SU-DHL-6 (cell line): ENCODE data around the gene FBXW8.
A peak's percentile ranks its signal among the peaks of the same experiment; 100 is the strongest.

Source experiments
- H2AFZ ChIP-seq: fragments of 200-600 bp; sonication (generic); 2 replicates; pipeline ENCODE4 v1.6.1; 2014; ENCODE audit warnings: low read depth, mild to moderate bottlenecking, moderate library complexity, mixed read lengths, antibody characterized with exemption, low read length; ENCODE audit not compliant: severe bottlenecking
- H3F3A ChIP-seq: fragments of 200-600 bp; shearing (Covaris generic); 2 replicates; pipeline ENCODE4 v1.6.0; 2016; ENCODE audit warnings: antibody characterized with exemption, mild to moderate bottlenecking; ENCODE audit not compliant: insufficient read depth
- H3K27ac ChIP-seq: fragments of 200-600 bp; sonication (generic); 2 replicates; pipeline ENCODE4 v1.5.1; 2016; ENCODE audit warnings: low read depth, mild to moderate bottlenecking, low read length, moderate library complexity, mixed read lengths
- H3K27me3 ChIP-seq: fragments of 200-600 bp; sonication (generic), shearing (Covaris generic); 2 replicates; pipeline ENCODE4 v1.6.0; 2014; ENCODE audit warnings: mild to moderate bottlenecking, low read length
- H3K36me3 ChIP-seq: fragments of 200-600 bp; sonication (generic); 2 replicates; pipeline ENCODE4 v1.6.1; 2014; ENCODE audit warnings: mild to moderate bottlenecking, low read length, mixed read lengths
- H3K4me2 ChIP-seq: fragments of 300-600, 200-600 bp; shearing (Covaris generic), sonication (generic); 2 replicates; pipeline ENCODE4 v1.6.0; 2014; ENCODE audit warnings: low read length, low read depth, mild to moderate bottlenecking; ENCODE audit not compliant: poor library complexity, severe bottlenecking
- H3K4me3 ChIP-seq: fragments of 200-600 bp; sonication (generic); 2 replicates; pipeline ENCODE4 v1.5.1; 2014; ENCODE audit warnings: antibody characterized with exemption, low read length, mild to moderate bottlenecking, mixed read lengths; ENCODE audit not compliant: insufficient read depth, poor library complexity, severe bottlenecking
- H3K79me2 ChIP-seq: fragments of 200-600 bp; sonication (generic); 2 replicates; pipeline ENCODE4 v1.6.1; 2014; ENCODE audit warnings: mild to moderate bottlenecking, low read length, moderate library complexity; ENCODE audit not compliant: insufficient read depth
- H3K9ac ChIP-seq: fragments of 200-600 bp; sonication (generic); 2 replicates; pipeline ENCODE4 v1.7.0; 2014; ENCODE audit warnings: mild to moderate bottlenecking, low read length
- H3K9me2 ChIP-seq: fragments of 200-600 bp; sonication (generic); replicated peaks from 2 replicates; pipeline ENCODE4 v1.6.1; 2014; ENCODE audit warnings: low read length; ENCODE audit not compliant: insufficient read depth
- H3K9me3 ChIP-seq: fragments of 200-600 bp; sonication (generic); 2 replicates; pipeline ENCODE4 v1.6.1; 2014; ENCODE audit warnings: low read length, mixed read lengths; ENCODE audit not compliant: insufficient read depth
- H4K20me1 ChIP-seq: fragments of 200-600 bp; sonication (generic); 2 replicates; pipeline ENCODE4 v1.6.1; 2014; ENCODE audit warnings: low read depth, mild to moderate bottlenecking, antibody characterized with exemption, low read length, moderate library complexity, mixed read lengths
- EZH2phosphoT487 ChIP-seq: fragments of 200-600 bp; sonication (generic), shearing (Covaris generic); conservative IDR thresholded peaks from 2 replicates; pipeline ENCODE4 v1.6.1; 2018; ENCODE audit warnings: mild to moderate bottlenecking, antibody characterized with exemption, low read length, moderate library complexity, mixed read lengths
- TF ChIP-seq, protein P1 (sequence below): fragments of 200-600 bp; sonication (generic); IDR thresholded peaks from one replicate; pipeline ENCODE4 v1.5.1; 2017; ENCODE audit warnings: antibody characterized with exemption, mild to moderate bottlenecking, low read length, moderate library complexity; ENCODE audit not compliant: insufficient read depth, poor library complexity, severe bottlenecking

The FBXW8 gene, protein sequence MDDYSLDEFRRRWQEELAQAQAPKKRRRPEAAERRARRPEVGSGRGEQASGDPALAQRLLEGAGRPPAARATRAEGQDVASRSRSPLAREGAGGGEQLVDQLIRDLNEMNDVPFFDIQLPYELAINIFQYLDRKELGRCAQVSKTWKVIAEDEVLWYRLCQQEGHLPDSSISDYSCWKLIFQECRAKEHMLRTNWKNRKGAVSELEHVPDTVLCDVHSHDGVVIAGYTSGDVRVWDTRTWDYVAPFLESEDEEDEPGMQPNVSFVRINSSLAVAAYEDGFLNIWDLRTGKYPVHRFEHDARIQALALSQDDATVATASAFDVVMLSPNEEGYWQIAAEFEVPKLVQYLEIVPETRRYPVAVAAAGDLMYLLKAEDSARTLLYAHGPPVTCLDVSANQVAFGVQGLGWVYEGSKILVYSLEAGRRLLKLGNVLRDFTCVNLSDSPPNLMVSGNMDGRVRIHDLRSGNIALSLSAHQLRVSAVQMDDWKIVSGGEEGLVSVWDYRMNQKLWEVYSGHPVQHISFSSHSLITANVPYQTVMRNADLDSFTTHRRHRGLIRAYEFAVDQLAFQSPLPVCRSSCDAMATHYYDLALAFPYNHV

DNA sequence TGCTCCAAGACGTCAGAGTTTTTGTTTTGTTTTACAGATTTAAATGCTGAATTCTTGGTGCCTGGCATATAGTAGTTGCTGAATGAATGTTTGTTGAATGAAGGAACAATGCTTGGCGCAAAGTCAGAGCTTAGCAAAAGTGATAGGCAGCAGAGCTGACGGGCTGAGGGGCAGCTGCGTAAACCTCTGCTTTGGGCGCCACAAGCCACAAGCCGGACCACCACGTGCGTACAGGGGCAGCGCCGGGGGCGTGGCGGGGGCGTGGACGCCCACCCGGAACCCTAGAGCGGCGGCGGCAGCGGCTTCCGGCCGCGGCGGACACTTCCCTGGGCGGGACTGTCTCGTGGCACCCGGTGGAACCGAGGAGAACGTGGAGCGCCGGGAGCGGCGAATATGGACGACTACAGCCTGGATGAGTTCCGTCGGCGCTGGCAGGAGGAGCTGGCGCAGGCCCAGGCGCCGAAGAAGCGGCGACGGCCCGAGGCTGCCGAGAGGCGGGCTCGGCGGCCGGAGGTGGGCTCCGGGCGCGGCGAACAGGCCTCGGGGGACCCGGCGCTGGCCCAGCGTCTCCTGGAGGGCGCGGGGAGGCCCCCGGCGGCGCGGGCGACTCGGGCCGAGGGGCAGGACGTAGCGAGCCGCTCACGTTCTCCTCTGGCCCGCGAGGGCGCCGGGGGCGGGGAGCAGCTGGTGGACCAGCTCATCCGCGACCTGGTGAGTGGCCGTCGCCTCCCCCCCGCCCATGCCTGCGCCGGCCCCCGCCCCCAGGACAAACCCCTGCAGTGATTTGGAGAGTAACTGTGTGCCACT lies at the start of gene FBXW8:
Gene FBXW8 (plus strand): TSS at position 306 of the 807 bp plus-strand sequence. CDS start 88 bp downstream, at position 394.
- TF ChIP-seq, protein P1, sequence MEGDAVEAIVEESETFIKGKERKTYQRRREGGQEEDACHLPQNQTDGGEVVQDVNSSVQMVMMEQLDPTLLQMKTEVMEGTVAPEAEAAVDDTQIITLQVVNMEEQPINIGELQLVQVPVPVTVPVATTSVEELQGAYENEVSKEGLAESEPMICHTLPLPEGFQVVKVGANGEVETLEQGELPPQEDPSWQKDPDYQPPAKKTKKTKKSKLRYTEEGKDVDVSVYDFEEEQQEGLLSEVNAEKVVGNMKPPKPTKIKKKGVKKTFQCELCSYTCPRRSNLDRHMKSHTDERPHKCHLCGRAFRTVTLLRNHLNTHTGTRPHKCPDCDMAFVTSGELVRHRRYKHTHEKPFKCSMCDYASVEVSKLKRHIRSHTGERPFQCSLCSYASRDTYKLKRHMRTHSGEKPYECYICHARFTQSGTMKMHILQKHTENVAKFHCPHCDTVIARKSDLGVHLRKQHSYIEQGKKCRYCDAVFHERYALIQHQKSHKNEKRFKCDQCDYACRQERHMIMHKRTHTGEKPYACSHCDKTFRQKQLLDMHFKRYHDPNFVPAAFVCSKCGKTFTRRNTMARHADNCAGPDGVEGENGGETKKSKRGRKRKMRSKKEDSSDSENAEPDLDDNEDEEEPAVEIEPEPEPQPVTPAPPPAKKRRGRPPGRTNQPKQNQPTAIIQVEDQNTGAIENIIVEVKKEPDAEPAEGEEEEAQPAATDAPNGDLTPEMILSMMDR = no peak
- no peak for TF ChIP-seq EZH2phosphoT487
- H3K79me2 ChIP-seq = peaks cover 40% of the 10 kb centered on the region
- peak within 1 kb of the TSS; percentile 94 for H3K4me3 ChIP-seq

DNA sequence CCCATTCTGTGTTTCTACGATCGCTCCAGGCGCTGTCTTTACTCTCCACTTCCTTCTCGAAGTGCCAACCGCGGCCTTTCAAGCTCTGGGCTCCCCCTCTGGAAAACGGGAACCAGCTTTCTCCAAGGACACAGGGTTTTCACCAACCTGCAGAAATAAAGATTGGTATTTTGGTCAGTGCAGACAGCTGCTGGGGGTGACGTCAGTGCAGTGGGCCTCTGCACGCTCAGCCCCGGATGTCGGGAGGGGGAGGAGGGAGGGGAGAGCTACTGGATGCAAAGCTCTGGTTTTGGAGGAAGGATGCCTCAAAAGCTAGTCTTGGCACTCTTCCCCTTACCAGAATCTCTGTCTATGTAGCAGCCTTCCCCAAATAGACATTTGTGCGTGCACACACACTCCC lies 49.4 kb upstream of the FBXW8 start:
- Histone ChIP-seq H3K4me2 (peak overlapping the region; percentile 58), H3K79me2 (no peaks in the 10 kb centered on the region), H2AFZ (no peak overlapping the region), H3K27me3 (no peaks in the 10 kb centered on the region), H3K36me3 (no peaks in the 10 kb centered on the region), H3K9me3 (no peaks in the 10 kb centered on the region), H3F3A (peaks cover 27% of the 10 kb centered on the region), H3K27ac (peak overlapping the region; percentile 52), H3K9me2 (no peaks in the 10 kb centered on the region), H3K4me3 (peak overlapping the region; percentile 15), H3K9ac (no peak overlapping the region), H4K20me1 (no peaks in the 10 kb centered on the region)
- TF ChIP-seq, protein P1 = no peak
- TF ChIP-seq EZH2phosphoT487 = no peak

More for the DNA sequence above, at the start of gene FBXW8:
- Histone ChIP-seq H2AFZ (peak within 1 kb of the TSS; percentile 84), H3K27ac (peak within 1 kb of the TSS; percentile 69), H3K9ac (peak within 1 kb of the TSS; percentile 92), H4K20me1 (peaks cover 5% of the 10 kb centered on the region; the same call in 1 of the 2 replicates), H3K9me2 (no peaks in the 10 kb centered on the region), H3K27me3 (no peaks in the 10 kb centered on the region), H3F3A (no peaks in the 10 kb centered on the region), H3K9me3 (no peaks in the 10 kb centered on the region), H3K36me3 (no peaks in the 10 kb centered on the region), H3K4me2 (peak within 1 kb of the TSS; percentile 72)

DNA sequence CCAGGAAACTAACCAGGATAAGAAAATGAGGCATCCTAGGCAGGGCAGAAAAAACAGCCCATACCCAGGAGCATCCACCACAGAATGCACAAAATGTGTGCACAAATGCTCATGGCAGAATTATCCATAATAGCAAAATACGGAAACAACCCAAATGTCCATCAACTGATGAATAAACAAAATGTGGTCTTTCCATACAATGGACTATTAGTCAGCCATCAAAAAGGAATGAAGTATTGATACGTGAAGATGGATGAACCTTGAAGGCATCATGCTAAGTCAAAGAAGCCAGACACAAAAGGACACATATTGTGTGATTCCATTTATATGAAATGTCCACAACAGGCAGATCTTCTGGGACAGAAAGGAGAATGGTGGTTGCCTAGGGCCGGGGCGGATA lies 48.6 kb upstream of the FBXW8 start:
- H3F3A ChIP-seq = peaks cover 27% of the 10 kb centered on the region
- no peaks in the 10 kb centered on the region for H3K79me2 ChIP-seq
- H3K4me3 ChIP-seq = no peak overlapping the region
- TF ChIP-seq, protein P1 = no peak
- no peak for TF ChIP-seq EZH2phosphoT487
- H2AFZ ChIP-seq = no peak overlapping the region
- no peaks in the 10 kb centered on the region for H3K27me3 ChIP-seq
- H3K36me3 ChIP-seq = no peaks in the 10 kb centered on the region
- no peaks in the 10 kb centered on the region for H3K9me3 ChIP-seq
- H3K9me2 ChIP-seq = no peaks in the 10 kb centered on the region
- H3K9ac ChIP-seq = 0 out of 2 replicates have a peak overlapping the region, but pooled peaks have one; percentile 3
- H3K4me2 ChIP-seq = peak overlapping the region; percentile 58
- H4K20me1 ChIP-seq = no peaks in the 10 kb centered on the region
- H3K27ac ChIP-seq = peak overlapping the region; percentile 52; the same call in 1 of the 2 replicates
